GM21825 (cell line): ENCODE results near the gene SH3TC1.

ENCODE experiments used
- ATAC-seq: cut with Tn5 transposase; IDR thresholded peaks from one replicate; pipeline ENCODE4 v1.9.1; 2021; ENCODE audit warnings: mild to moderate bottlenecking, moderate library complexity; ENCODE audit not compliant: unreplicated experiment

Gene SH3TC1

GRCh38 chr4:8197521-8197920 is 1.6 kb upstream of the SH3TC1 start:
- no peak for ATAC-seq

DNA sequence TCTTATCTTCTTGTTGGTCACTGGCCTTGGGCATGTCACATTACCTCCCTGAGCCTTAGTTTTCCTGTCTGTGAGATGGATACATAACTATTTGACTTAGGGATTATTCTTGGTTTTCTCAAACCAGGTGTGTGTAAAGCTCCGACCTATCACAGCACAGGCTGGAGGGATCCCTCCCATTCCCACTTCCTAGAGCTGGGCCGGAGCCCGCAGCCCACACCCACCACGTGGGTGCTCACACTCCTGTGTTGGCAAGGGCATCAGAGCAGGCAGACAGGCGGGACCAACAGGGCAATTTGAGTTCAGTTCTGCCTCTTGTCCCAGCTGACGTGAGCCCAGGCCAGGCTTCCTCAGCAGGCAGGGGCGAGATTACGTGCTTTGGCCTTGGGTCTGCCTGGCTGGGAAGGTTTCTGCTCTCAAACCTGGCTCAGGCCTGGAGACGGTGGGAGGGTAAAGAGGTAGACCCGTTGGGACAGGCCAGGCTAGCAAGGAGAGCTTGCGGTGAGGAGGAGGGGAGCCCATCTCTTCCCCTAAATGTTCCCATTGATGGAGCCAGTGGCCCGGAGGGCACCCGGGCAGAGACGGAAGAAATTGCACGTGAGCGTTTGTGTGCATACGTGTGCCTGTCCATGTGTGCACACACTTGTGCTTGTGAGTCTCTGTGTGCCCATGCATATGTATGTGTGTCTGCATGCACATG is 734 bp upstream of the SH3TC1 start:
- ATAC-seq: peak; percentile 1

DNA sequence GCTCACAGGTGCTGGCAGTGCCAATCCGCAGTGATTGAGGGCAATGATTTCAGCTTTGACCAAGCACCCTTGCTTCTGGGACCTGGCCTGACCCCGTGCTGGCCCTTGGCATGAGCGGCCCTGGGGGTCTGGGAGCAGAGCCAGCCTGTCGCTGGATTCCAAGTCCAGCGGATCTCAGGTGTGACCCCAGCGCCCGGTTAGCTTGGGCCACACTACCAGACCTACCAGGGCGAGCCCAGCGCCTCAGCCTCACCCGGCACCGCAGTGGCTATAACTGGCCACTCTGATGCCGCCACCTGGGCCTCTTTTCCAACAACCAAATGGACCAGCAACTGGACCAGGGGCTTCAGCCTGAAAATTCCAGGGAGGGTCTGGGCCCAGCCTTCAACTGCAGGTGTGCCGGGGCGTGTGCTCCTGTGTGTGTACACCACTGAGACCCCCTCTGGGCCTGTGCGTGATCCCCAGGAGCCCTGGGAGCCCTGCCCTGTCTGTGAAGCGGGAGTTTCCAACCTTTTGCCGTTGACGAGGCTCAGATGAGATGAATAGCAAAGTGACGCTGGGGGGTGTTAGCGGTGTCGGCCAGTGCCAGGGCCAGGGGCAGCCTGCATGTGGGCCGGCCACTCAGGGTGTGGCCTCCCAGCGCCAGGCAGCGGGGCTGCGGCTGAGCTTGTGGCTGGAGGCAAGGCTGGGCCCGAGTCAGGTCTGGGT is 658 bp downstream of the SH3TC1 start:
- no peak for ATAC-seq

GRCh38 chr4:8200302-8200975 is 1.3 kb downstream of the SH3TC1 start:
- no peak for ATAC-seq

GRCh38 chr4:8201321-8201781 is 2.3 kb downstream of the SH3TC1 start:
- peak; percentile 40 for ATAC-seq

DNA sequence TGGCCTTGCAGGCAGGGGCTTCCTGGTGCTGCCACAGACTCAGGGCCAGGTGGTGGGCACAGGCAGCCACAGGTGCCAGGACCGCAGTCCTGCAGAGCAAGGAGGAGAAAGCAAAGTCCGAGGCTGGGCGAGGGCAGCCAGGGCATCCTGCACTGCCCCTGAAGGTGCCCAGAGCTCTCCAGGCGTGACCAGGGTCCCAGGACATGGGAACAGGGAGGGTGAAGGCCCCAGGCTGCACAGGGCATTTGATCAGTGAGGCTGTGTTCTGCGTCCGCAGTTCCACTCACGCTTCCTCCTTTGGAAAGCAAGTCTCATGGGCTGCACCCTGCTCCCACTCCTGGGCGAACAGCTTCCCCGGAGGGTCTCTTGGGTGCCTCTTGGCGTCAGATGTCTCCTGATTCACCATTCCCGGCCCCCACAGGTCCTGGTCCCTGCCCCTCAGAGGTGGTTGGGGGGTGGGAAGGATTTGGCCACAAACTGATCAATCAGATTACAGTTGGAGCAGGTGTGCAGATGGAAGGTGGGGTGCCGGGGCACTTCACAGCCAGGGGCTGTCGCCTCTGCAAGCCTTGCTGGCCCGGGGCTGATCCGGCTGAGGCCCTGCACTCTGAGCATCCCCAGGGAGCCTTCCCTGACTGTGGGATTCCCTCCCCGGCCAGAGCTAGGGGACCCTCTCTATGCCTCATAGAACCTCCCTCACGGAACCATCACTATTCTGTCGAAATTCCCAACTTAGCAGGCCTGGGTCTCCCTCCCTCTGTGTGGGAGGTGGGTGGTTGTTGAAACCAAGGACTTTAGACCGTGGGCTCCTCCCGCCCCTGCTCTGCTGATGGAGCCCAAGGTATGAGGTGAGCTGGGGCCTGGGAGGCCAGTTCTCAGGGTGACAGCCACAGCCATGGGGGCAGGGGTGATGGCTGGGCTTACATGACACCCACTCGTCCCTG is 3.3 kb downstream of the SH3TC1 start:
- no peak for ATAC-seq

DNA sequence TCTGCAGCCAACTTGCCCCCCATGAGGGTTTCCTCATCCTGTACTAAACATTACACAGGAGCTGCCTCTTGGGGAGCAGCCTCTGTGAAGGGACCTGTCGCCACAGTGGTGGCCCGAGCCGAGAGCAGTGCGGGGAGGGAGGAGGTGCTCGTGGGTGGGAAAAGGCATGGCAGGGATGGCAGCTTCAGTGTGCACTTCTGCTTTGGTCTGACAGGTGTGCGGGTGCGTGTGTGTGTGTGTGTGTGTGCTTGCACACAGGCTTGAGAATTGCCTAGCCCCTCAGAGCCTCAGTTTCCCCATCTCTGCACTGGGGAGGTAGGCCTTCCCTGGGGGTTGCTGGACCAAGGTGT is 3.9 kb downstream of the SH3TC1 start:
- no peak for ATAC-seq

DNA sequence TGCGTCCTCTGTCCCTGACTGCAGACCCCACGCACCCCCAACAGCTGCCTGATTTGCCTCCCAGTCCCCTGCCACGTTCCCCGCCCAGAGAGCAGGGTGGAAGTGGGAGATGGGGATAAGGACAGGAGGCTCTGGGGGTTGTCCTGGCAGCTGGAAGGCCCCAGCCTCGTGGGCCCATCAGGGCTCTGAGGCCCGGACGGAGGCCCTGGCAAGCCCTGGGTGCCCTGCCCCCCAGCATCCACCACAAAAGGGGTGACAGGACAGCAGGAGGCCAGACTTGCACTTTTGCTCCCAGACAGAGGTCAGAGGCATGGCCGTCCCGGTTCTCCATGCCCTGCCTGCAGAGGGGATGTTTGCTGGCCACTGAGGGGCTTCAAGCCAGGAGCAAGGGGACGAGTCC is 4.7 kb downstream of the SH3TC1 start:
- no peak for ATAC-seq

DNA sequence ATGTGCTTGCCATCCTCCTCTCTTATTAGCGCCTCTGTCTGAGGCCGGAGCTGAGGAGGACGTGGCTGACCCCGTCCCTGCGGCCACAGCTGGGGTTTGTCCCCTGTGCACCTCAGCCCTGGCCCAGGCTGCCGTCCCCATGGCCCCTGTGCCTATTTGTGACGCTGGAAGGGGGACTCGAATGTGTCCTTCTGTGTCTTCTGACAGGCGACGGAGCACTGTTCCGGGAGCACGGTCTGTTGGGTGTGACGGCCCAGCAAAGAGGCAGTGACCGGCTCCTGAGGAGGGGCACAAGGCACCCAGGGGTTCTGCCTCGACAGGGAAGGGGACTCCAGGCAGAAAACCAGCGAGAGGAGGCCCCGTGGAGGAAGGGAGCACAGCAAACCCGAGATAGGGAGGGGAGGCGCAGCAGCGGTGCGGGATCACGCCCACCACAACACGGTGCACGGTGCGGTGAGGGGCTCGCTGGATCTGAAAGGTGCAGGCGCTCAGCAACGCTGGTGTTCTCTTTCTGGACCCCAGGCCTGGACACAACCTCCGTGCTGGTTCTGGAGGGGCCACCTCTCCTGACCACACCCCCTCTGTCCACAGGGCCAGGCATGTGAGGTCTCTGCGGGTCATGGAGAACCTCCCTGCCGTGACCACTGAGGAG is 5.6 kb downstream of the SH3TC1 start:
- ATAC-seq: no peak

DNA sequence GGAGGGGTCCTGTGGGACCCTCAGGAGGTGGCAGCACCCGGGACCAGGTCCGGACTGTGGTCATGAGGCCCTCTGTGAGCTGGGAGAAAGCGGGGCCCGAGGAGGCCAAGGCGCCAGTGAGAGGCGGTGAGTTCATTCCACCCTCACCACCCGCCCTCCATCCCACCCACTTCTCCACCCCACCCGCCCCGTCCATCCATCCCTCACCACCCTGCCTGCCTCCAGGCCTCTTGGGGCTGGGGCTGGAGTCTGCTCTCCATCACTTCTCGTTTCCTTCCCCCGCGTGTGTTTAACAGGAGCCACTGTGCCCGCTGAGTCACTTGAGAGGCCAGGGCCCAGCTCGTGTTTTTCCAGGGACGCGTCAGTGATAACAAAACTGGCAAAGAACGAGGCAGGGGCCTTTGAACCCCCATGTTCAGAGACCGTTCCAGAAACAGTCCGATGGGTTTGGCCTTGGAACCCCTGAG is 6.2 kb downstream of the SH3TC1 start:
- ATAC-seq: no peak

DNA sequence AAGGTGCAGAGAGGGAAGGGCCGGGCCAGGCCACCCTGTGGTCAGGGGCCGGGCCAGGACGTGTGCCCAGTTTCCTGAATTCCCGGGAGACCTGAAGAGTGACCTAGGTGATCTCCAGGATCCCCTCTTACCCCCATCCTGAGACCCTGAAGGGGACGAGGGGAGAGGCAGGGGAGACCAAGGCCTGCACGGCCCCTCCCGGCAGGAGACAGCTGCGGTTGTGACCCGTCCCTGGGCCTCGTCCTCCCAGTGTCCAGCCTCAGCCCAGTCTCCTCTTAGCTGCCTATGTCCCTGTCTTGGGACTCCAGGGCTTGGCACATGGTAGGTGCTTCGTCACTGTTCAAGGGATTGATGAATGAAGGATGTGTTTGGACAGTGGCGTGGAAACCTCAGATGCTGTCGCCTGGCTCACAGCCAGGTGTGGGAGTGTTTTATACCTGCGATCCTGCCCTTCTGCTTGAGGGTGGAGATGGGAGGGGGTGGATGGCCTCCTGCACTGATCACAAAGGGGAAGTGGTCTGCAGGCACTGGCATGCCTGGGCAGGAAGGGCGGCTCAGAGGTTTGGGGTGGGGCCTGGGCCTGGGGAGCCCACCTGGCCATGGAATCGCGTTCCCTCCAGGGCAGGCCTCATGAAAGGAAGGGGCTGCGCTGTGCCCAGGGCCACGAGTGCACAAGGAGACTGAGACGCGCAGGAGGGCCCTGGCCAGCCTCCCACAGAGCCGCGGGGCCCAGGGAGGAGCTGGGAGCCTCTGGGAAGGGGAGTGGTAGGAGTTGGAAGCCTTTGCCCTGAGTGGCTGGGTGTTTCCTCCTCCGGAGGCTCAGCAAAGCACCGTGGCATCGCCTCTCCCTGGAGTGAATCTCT is 6.9 kb downstream of the SH3TC1 start:
- ATAC-seq: no peak

- ATAC-seq: no peak
These were observed 8.2 kb downstream of the SH3TC1 start for GRCh38 chr4:8207314-8207713.

- no peak for ATAC-seq
These were observed 9.5 kb downstream of the SH3TC1 start for GRCh38 chr4:8208565-8208964.

GRCh38 chr4:8209181-8209874 is 10.2 kb downstream of the SH3TC1 start:
- no peak for ATAC-seq

DNA sequence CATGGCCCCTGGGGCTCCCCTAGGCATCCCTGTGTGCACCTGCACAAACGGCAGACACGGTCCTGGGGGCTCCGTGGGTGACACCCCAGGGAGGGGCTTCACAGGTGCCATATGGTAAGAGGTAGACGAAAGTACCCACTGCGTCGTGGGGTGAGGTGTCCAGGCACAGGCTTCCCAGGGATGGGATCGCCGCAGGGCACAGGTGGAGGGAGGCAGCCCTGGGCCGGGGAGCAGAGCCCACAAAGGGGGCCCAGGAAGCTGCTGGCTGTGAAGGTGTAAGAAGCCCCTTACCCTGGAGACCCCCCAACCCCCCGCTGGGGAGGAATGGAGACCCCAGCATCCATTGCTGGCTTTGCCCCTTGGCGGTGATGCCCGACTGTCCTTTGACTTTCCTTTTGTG is 10.9 kb downstream of the SH3TC1 start:
- ATAC-seq: no peak

DNA sequence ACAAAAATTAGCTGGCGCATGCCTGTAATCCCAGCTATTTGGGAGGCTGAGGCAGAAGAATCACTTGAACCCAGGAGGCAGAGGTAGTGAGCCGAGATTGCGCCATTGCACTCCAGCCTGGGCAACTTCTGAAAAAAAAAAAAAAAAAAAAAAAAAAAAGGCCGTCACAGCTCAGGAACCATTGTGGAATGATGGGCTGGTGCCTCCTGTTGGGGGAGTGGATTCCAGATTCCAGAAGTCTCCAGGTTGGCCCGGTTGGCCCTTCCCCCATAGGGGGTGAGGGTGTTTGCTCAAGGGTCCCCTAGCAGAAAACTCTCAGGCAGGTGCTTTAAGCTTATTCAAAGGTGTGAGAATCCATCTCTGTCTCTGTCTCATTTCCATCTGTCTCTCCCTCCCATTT is 11.5 kb downstream of the SH3TC1 start:
- ATAC-seq: no peak

DNA sequence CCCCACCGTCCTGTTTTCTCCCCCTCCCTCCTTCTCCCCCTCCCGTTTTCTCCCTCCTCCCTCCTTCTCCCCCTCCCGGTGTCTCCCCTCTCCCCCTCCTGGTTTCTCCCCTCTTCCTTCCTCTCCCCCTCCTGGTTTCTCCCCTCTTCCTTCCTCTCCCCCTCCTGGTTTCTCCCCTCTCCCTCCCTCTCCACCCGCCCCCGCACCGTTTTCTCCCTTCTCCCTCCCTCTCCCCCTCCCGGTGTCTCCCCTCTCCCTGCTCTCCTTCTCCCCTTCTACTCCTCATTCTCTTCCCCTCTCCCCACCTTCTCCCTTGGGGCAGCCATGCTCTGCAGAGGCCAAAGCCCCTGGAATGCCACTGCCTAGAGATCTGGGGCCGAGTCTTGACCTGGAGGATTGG is 12.2 kb downstream of the SH3TC1 start:
- ATAC-seq: no peak

DNA sequence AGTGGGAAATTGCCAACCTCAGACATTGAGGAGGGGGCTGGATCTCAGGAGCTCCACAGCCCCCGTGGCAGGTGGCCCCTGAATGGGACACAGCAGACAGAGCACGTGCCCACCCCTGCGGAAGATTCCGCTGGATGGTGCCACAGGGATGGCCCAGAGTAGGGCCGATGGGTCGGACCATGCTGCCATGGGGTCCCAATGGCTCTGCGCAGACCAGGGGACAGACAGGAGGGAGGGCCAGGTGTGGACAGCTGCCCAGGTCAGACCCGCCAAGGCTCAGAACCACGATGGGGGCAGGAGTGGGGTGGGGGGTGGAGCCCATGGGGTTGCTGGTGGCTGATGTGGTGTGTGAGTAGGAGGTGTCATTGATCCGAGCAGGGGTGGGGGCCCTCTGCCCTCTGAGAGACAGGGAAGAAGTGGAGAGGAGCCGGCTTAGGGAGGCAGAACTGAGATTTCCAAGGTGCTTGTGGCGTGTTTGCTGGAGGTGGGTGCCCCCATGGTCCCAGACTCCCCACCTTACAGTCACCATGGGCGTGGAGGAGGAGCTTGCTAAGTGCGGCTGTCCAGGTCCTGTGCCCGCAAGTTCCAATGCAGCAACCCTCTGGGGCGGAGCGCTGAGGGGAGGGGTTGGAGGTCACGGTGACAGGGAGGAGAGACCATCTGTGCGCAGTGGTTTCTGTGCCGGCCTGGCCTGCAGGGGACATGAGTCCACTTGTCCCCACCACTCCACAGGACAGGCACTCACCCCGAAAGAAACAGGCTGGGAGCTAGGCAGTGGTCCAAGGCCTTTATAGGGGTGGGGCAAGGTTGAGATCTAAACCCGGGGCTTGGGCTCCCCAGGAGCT is 12.9 kb downstream of the SH3TC1 start:
- no peak for ATAC-seq
